DMS79 (cell line): ENCODE data around the gene C19orf38.

Experiments
- DNase-seq: peaks from one replicate; lab custom pipeline; 2025; lab: John Stamatoyannopoulos, UW

Gene C19orf38

DNA sequence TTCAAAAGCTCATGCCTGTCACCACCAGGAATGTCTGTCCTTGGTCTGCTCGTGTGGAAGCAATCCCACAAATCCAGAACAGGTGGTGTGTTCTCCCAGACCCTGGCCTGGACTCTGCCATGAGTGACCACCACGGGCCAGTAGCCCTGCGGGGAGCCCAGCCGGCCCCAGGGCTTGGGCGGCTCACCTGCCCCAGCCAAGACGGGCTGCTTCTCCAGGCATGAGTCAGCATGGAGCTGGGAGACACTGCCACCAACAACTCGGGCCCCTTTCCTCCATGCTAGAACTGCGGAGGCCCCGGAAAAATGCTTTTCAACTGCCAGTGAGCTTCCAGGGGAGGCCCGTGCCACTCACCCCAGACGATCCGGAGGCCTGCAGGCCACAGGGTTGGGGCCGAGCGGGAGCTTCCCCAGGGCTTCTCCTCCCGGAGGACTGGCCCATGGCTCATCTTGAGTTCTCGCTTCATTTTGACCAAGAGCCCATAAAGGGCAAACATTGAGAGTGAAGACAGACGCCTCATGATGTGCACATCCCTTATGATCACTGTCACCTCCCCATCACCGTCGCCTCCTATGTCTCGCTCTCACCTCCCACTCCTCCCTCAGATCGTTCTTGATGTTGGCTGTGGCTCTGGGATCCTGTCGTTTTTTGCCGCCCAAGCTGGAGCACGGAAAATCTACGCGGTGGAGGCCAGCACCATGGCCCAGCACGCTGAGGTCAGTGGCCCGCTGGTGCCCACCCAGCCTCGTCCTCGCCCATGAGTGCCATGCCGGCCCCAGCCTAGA is 63.6 kb downstream of the C19orf38 start:
- no peak for DNase-seq

DNA sequence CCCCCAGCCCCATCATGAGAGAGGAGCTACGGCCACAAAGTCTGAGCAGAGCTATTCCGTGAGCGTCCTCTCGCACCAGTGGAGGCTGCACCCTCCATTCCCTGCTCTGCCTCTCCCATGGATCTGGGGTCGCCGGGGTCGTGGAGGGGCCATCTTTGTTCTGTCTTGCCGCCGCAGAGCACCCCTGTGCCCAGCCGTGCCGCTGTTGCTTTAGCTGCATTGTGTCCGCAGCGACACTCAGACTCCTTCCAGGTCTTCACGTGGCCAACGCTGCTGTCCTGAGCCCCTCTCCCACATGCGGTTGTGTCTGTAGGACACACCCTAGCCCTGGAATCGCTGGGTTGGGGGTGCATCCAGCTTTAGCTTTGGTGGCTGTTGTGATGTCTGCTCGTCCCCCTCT is 64.4 kb downstream of the C19orf38 start:
- no peak for DNase-seq

DNA sequence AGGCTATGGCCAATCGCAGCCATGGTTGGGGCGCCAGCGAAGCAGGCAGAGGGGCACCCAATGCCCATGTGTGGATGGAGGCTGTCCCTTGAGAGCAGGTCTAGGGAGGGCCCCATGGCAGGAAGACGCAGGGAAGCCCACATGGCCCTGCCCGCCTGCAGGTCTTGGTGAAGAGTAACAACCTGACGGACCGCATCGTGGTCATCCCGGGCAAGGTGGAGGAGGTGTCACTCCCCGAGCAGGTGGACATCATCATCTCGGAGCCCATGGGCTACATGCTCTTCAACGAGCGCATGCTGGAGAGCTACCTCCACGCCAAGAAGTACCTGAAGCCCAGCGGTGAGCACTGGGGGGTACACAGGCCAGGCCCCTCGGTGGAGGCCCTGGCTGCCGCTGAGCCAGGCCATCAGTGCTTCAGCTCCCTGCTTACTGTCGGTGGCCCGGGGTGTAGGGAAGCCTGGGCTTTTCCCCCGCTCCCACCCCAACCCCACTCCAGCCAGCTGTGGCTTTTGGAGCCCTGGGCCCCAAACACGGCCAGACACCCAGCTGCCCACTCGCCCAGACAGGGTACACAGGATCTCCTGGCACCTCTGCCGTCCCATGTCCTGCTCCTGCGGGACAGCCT is 65.6 kb downstream of the C19orf38 start:
- DNase-seq, result no peak

DNA sequence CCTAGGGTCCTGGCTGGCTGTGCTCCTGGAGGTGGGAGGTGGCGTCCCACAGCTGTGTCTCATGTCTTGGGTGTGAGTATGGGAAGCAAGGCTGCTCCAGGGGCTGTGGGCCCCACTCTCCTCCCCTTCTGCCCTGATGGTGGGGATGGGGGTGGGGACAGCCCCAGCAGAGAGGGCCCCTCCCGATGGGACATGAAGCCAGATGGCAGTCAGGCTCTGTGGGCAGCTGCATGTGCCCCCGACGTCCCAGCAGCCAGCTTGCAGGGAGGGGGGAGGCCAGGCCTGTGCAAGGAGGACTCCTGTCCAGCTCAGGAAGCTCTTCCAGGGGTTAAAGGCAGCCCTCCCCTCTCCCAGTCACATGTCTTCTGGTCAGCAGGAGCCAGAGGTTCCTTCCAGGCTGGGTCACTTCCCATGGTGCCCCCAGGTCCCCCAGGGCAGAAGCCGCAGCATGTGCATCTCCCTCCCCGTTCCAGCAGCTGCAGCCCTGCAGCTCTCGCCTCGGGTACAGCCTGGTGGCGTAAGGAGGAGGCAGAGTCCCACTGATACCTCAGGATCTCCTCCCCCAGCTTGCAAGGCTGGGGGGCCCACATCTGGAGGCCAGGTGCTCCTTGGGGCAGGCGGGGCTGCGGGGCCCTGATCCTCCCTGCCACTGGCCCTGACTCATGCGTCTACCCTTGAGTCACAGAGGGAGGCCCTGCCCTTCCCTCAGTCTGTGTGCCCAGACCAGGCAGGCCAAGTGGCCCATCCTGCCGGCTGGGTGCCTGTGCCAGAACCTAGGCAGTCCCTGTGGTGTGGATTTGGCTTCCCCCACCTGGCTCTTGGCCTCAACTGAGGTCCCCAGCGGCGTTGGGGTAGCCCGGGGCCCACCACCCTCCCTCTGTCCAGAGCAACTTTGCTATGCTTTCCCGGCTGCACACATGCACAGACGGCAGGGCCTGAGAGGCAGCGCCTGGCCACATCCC is 67.2 kb downstream of the C19orf38 start:
- DNase-seq, result no peak

DNA sequence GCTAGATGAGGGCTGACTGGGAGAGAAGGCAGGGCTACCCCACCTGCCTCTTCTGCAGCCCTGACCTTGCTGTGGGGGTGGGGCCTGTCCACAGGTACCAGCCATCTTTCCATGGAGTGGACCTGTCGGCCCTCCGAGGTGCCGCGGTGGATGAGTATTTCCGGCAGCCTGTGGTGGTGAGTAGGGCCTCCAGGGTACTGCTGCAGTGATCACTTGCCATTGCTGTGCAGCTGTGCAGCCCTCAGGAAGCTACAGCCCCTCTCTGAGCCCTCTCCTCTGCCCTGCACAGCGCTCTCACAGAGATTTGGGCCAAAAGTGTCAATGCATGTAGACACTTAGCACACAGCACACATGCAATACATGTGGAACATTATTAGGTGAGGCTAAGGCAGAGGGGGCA is 68.4 kb downstream of the C19orf38 start:
- no peak for DNase-seq

DNA sequence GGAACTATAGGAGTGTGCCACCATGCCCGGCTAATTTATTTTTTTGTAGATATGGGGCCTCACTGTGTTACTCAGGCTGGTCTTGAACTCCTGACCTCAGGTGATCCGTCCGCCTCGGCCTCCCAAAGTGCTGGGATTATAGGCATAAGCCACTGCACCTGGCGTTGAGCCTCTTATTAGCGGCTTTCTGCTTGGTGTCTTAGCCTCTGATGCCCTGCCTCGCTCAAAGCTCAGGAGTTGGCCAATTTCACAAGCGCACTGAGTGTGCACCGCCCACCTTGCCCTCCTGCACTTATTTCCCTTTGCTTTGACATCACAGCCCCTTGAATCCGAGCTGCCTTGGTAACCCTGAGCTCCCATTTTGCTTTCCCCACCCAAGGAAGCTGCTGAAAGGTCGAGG is 70.1 kb downstream of the C19orf38 start:
- no peak for DNase-seq
